SU-DHL-6 (cell line): ENCODE measurements around the gene MOGAT3.

ENCODE experiments used
- H2AFZ ChIP-seq: fragments of 200-600 bp; sonication (generic); 2 replicates; pipeline ENCODE4 v1.6.1; 2014; ENCODE audit warnings: low read depth, mild to moderate bottlenecking, moderate library complexity, mixed read lengths, antibody characterized with exemption, low read length; ENCODE audit not compliant: severe bottlenecking
- H3F3A ChIP-seq: fragments of 200-600 bp; shearing (Covaris generic); 2 replicates; pipeline ENCODE4 v1.6.0; 2016; ENCODE audit warnings: antibody characterized with exemption, mild to moderate bottlenecking; ENCODE audit not compliant: insufficient read depth
- H3K27ac ChIP-seq: fragments of 200-600 bp; sonication (generic); 2 replicates; pipeline ENCODE4 v1.5.1; 2016; ENCODE audit warnings: low read depth, mild to moderate bottlenecking, low read length, moderate library complexity, mixed read lengths
- H3K27me3 ChIP-seq: fragments of 200-600 bp; sonication (generic), shearing (Covaris generic); 2 replicates; pipeline ENCODE4 v1.6.0; 2014; ENCODE audit warnings: mild to moderate bottlenecking, low read length
- H3K36me3 ChIP-seq: fragments of 200-600 bp; sonication (generic); 2 replicates; pipeline ENCODE4 v1.6.1; 2014; ENCODE audit warnings: mild to moderate bottlenecking, low read length, mixed read lengths
- H3K4me2 ChIP-seq: fragments of 300-600, 200-600 bp; shearing (Covaris generic), sonication (generic); 2 replicates; pipeline ENCODE4 v1.6.0; 2014; ENCODE audit warnings: low read length, low read depth, mild to moderate bottlenecking; ENCODE audit not compliant: poor library complexity, severe bottlenecking
- H3K4me3 ChIP-seq: fragments of 200-600 bp; sonication (generic); 2 replicates; pipeline ENCODE4 v1.5.1; 2014; ENCODE audit warnings: antibody characterized with exemption, low read length, mild to moderate bottlenecking, mixed read lengths; ENCODE audit not compliant: insufficient read depth, poor library complexity, severe bottlenecking
- H3K79me2 ChIP-seq: fragments of 200-600 bp; sonication (generic); 2 replicates; pipeline ENCODE4 v1.6.1; 2014; ENCODE audit warnings: mild to moderate bottlenecking, low read length, moderate library complexity; ENCODE audit not compliant: insufficient read depth
- H3K9ac ChIP-seq: fragments of 200-600 bp; sonication (generic); 2 replicates; pipeline ENCODE4 v1.7.0; 2014; ENCODE audit warnings: mild to moderate bottlenecking, low read length
- H3K9me2 ChIP-seq: fragments of 200-600 bp; sonication (generic); replicated peaks from 2 replicates; pipeline ENCODE4 v1.6.1; 2014; ENCODE audit warnings: low read length; ENCODE audit not compliant: insufficient read depth
- H3K9me3 ChIP-seq: fragments of 200-600 bp; sonication (generic); 2 replicates; pipeline ENCODE4 v1.6.1; 2014; ENCODE audit warnings: low read length, mixed read lengths; ENCODE audit not compliant: insufficient read depth
- H4K20me1 ChIP-seq: fragments of 200-600 bp; sonication (generic); 2 replicates; pipeline ENCODE4 v1.6.1; 2014; ENCODE audit warnings: low read depth, mild to moderate bottlenecking, antibody characterized with exemption, low read length, moderate library complexity, mixed read lengths
- CTCF ChIP-seq: fragments of 200-600 bp; sonication (generic); IDR thresholded peaks from one replicate; pipeline ENCODE4 v1.5.1; 2017; ENCODE audit warnings: antibody characterized with exemption, mild to moderate bottlenecking, low read length, moderate library complexity; ENCODE audit not compliant: insufficient read depth, poor library complexity, severe bottlenecking
- EZH2phosphoT487 ChIP-seq: fragments of 200-600 bp; sonication (generic), shearing (Covaris generic); conservative IDR thresholded peaks from 2 replicates; pipeline ENCODE4 v1.6.1; 2018; ENCODE audit warnings: mild to moderate bottlenecking, antibody characterized with exemption, low read length, moderate library complexity, mixed read lengths

Gene MOGAT3

DNA sequence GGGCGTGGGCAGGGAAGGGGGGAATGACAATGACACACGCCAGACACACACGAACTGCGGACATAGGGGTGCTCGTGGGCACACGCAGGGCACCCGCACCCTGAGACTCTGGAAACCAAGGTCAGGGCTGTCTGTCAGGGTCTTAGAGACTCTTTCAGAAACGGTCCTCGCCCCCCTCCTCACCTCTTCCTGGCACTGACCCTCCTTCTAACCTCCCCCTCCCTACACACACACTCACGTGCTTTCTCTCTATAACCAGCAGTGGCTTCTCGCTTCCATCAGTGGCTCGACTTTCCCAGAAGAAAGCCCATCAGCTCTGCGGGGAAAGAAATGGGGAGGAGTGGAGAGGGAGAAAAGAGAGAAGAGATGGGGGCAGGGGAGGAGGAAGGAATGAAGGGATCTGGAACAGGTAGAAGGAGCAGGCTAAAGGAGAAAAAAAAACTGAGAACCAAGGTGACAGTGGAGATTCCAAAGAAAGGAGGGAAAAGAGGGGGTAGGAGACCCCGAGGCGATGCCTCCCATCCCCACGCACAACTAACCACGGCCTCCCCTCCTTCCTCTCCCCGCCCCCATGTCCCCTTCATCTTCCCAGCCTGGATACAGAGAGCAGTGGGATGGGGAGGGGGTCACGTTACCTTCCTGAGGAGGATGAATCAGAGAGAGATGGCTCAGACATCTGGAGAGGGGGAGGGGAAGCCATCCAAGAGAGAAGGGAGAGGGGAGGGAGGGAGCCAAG, 33.8 kb downstream of the MOGAT3 start:
- Histone ChIP-seq H3K27ac (no peak overlapping the region), H3K9me2 (no peaks in the 10 kb centered on the region), H3K4me3 (no peak overlapping the region), H2AFZ (no peak overlapping the region), H4K20me1 (no peaks in the 10 kb centered on the region), H3K27me3 (no peaks in the 10 kb centered on the region), H3K36me3 (no peaks in the 10 kb centered on the region), H3K4me2 (no peak overlapping the region), H3K79me2 (no peaks in the 10 kb centered on the region), H3K9ac (no peak overlapping the region), H3K9me3 (no peaks in the 10 kb centered on the region), H3F3A (peaks cover 5% of the 10 kb centered on the region; the same call in 1 of the 2 replicates)
- TF ChIP-seq EZH2phosphoT487 (no peak), CTCF (no peak)

DNA sequence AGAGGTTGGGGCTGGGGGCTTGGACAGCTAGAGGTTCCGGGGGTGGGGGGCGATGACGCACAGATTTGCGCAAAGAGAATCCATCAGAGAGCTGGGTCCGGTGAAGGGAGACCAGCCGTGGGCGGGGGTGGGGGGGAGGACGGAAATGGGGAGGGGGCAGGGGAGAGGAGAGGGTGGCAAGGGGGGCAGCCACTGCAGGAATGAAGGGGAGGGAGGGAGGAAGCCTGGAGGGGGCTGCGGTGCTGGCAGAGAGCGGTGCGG, 34.3 kb downstream of the MOGAT3 start:
- H3K9me3 ChIP-seq: no peaks in the 10 kb centered on the region
- H2AFZ ChIP-seq: no peak overlapping the region
- no peaks in the 10 kb centered on the region for H3K9me2 ChIP-seq
- peaks cover 7% of the 10 kb centered on the region; the same call in 1 of the 2 replicates for H3F3A ChIP-seq
- H3K4me3 ChIP-seq: no peak overlapping the region
- no peaks in the 10 kb centered on the region for H4K20me1 ChIP-seq
- H3K9ac ChIP-seq: no peak overlapping the region
- H3K27ac ChIP-seq: no peak overlapping the region
- no peaks in the 10 kb centered on the region for H3K36me3 ChIP-seq
- TF ChIP-seq EZH2phosphoT487 (no peak), CTCF (no peak)
- H3K4me2 ChIP-seq: no peak overlapping the region
- no peaks in the 10 kb centered on the region for H3K27me3 ChIP-seq
- no peaks in the 10 kb centered on the region for H3K79me2 ChIP-seq

DNA sequence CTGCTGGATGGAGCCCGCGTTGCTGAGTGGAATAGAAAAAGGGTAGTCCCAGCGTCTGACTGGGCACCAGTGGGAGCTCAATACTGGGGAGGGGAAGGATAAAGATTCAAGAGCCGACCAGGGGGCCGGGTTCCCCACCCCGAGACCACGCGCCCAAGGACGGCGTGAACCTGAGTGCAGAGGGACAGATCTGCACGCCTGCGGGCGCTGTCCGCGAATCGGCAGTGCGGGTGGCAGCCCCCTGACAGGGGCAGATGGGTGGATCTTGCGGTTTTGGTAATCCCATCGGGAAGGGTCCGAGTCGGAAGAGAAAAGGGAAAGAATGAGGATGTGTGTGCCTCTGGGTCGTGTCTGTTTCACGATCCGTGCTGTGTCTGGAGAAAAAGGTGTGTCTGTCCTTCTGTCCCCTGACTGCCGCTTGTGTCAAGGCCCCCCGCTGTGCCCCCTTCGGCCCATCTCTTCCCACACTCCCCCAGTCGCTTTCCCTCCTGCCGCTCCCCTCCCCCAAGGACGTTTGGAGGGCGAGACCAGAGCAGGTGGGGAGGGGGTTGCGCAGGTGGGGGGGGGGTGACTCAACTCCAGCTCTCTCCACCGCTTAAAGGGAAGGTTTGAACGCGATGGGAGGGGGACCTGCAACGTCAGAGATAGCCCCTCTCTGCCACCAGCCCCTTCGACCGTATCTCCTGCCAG, 34.7 kb downstream of the MOGAT3 start:
- Histone ChIP-seq H3F3A (peaks cover 7% of the 10 kb centered on the region; the same call in 1 of the 2 replicates), H3K9me3 (no peaks in the 10 kb centered on the region), H2AFZ (no peak overlapping the region), H3K79me2 (no peaks in the 10 kb centered on the region), H3K9me2 (no peaks in the 10 kb centered on the region), H3K36me3 (no peaks in the 10 kb centered on the region), H3K27me3 (no peaks in the 10 kb centered on the region), H3K4me3 (peak overlapping the region; percentile 11), H3K4me2 (peak overlapping the region; percentile 37), H3K9ac (no peak overlapping the region), H3K27ac (no peak overlapping the region), H4K20me1 (no peaks in the 10 kb centered on the region)
- TF ChIP-seq EZH2phosphoT487 (no peak), CTCF (no peak)
